Fibroblast of lung (primary cell): Measurements from ENCODE around the gene DNAJC18.

Experiments
- CTCF ChIP-seq, 2 donors: IDR thresholded peaks in 1 of 2; conservative IDR thresholded peaks in 1 of 2; 1 replicate in 1 of 2; 2 replicates in 1 of 2; pipeline ENCODE4 v1.5.1; 2011 to 2012; ENCODE audit warnings: low read length in 2 of 2, control low read depth in 1 of 2, inconsistent platforms in 1 of 2, low read depth in 1 of 2, mild to moderate bottlenecking in 1 of 2
- EZH2 ChIP-seq: IDR thresholded peaks from 2 replicates; pipeline ENCODE4 v1.5.1; 2012; ENCODE audit warnings: low read length, control low read depth, mild to moderate bottlenecking; ENCODE audit errors: missing control alignments

GRCh38 chr5:139395844-139396640, 43.3 kb downstream of the DNAJC18 start:
- TF ChIP-seq CTCF (conservative IDR thresholded peaks at IDR 0.05 in 1 of 2, IDR thresholded peaks at IDR 0.05 in 1 of 2; ENCODE audit: low read depth in 1 of 2, low read length in 2 of 2) (no peak), EZH2 (no peak)
